Subcutaneous abdominal adipose tissue (tissue), 5 donors: ENCODE data around the gene CHD3.

Experiments
- H3K27ac ChIP-seq: one replicate; pipeline ENCODE4 v1.7.0; 2013; ENCODE audit warnings: low read depth, mild to moderate bottlenecking, inconsistent platforms, low read length, moderate library complexity
- H3K27me3 ChIP-seq, 5 donors: one replicate each; pipeline ENCODE4 v1.7.0; 2013; ENCODE audit warnings: low read length in 5 of 5, inconsistent platforms in 1 of 5; ENCODE audit not compliant: control insufficient read depth in 5 of 5, insufficient read depth in 4 of 5
- H3K36me3 ChIP-seq, 5 donors: one replicate each; pipeline ENCODE4 v1.7.0; 2013; ENCODE audit warnings: low read length in 5 of 5; ENCODE audit not compliant: control insufficient read depth in 5 of 5, insufficient read depth in 5 of 5
- H3K4me1 ChIP-seq, 5 donors: one replicate each; pipeline ENCODE4 v1.7.0; 2013; ENCODE audit warnings: low read length in 5 of 5, mild to moderate bottlenecking in 3 of 5, moderate library complexity in 1 of 5; ENCODE audit not compliant: control insufficient read depth in 5 of 5, insufficient read depth in 5 of 5
- H3K4me3 ChIP-seq, 5 donors: one replicate each; pipeline ENCODE4 v1.7.0; 2013; ENCODE audit warnings: low read length in 5 of 5, low read depth in 1 of 5
- H3K9ac ChIP-seq, 5 donors: one replicate each; pipeline ENCODE4 v1.7.0; 2013; ENCODE audit warnings: low read length in 5 of 5, mild to moderate bottlenecking in 4 of 5, moderate library complexity in 3 of 5
- H3K9me3 ChIP-seq, 5 donors: one replicate each; pipeline ENCODE4 v1.7.0; 2013; ENCODE audit warnings: low read length in 5 of 5; ENCODE audit not compliant: control insufficient read depth in 5 of 5
- donor health status: healthy.
- donor health status: healthy.
- donor health status: healthy.
- donor health status: healthy.
- donor health status: healthy.

CHD3 gene

DNA sequence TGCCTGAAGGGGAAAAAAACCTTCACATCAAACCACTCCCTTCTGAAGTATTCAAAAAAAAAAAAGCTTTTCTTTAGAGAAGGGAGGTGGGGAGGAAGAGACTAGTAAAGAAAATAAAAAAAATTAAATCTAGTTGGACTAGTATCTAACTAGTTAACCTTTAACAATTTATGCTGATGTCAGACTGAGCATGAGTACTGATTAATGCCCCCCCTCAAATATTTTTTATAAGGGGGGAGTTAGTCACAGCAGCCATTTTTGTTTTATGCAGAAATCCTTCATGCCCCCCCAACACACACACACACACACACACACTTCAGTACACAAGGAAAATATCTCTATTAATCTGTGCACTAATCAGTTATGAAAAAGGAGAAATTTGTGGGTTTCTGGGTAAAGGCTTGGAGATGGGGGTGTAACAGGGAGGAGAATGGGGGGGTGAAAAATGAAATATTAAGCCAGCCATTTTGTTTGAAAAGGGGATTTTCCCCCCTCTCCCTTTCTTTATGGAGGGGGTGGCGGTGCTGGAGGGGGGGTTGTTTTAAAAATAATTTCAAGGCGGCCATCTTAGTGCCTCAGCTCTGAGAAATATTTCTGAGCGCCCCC lies 4.7 kb upstream of the CHD3 start:
- Histone ChIP-seq H3K4me3 (no peak overlapping the region), H3K9ac (no peak overlapping the region)

DNA sequence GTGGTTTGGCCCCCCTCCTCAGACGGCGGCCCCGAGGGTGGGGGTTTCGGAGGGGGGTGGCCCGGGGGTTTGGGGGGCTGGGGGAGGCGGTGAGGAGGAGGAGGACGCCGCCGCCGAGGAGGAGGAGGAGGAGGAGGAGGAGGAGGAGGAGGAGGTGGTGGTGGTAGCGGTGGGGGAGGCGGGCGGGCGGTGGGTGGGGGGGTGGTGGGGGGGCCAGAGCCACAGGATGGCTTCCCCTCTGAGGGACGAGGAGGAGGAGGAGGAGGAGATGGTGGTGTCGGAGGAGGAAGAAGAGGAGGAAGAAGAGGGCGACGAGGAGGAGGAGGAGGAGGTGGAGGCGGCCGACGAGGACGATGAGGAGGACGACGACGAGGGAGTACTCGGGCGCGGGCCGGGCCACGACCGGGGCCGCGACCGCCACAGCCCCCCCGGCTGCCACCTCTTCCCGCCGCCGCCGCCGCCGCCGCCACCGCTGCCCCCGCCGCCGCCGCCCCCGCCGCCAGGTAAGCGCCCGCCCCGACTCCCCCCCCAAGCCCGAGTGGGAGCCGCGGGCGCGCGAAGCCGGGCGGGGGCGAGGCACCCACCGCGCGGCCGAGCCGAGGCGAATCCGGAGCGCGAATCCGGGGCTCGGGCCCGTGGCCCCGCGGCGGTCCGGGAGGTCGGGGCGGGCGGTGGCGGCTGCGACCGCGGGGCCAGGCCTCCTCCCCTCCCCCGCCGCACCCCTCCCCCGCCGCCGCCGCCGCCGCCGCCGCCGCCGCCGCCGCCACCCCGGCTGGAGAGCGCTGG lies 3.8 kb upstream of the CHD3 start:
- peaks cover 0 to 18% (median 4%) of the 10 kb centered on the region in 5 donors for H3K36me3 ChIP-seq
- H3K27ac ChIP-seq, result no peak overlapping the region
- H3K9me3 ChIP-seq, result no peaks in the 10 kb centered on the region
- H3K27me3 ChIP-seq, result peaks cover 0 to 13% (median 6%) of the 10 kb centered on the region in 5 donors
- no peak overlapping the region for H3K9ac ChIP-seq
- H3K4me3 ChIP-seq, result peak overlapping the region in 4 of 5 donors; percentile 56 to 79 (median 74)
- peaks cover 14 to 59% (median 47%) of the 10 kb centered on the region in 5 donors for H3K4me1 ChIP-seq

More for the DNA sequence above, 4.7 kb upstream of the CHD3 start:
- Histone ChIP-seq H3K36me3 (peaks cover 0 to 20% (median 4%) of the 10 kb centered on the region in 5 donors), H3K27me3 (peaks cover 0 to 13% (median 6%) of the 10 kb centered on the region in 5 donors), H3K4me1 (peaks cover 11 to 50% (median 38%) of the 10 kb centered on the region in 5 donors), H3K27ac (peak overlapping the region; percentile 30), H3K9me3 (no peaks in the 10 kb centered on the region)

DNA sequence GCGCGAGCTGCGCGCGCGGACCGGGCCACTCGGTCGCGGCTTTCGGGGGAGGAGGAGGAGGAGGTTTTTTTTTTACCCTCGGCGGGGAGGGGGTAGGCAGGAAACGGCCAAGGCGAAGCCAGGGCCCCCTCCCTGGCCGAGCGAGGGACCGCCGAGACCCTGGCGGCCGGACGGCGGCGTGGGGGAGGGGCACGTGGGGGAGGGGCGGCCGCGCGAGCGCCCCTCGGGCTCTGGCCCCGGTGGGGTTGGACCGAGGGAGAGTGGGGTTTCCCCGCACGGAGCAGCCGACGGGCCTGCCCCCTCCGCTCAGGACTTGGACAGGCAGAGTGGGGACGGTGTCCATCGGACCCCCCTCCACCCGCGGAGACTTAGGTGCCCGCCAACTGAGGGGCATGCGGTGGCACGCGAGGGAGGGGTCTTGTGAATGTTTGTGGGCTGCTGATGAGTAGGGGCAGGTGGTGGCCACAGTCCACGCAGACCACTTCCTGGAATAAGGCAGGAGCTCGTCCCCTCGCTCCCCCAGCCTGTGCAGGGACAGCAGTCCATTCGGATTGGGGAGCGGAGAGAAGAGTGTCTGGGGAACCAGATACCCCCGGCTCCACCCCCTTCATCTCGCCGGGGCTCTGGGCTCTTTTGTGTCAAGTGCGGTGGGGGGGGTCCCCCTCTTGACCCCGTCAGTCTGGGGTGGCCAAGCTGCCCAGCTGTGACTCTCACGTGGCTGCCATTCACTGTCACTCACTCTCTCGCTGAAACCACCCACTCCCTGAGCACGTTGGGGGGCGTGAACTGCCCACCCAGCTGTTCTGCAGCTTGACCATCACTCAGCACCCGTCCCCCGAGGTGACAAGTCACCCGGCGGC lies 3.0 kb upstream of the CHD3 start:
- H3K4me1 ChIP-seq, result peaks cover 14 to 63% (median 51%) of the 10 kb centered on the region in 5 donors
- peaks cover 0 to 18% (median under 1%) of the 10 kb centered on the region in 5 donors for H3K36me3 ChIP-seq
- peak overlapping the region; percentile 59 to 79 (median 70) for H3K4me3 ChIP-seq
- H3K27me3 ChIP-seq, result peaks cover 0 to 13% (median 6%) of the 10 kb centered on the region in 5 donors
- peak overlapping the region; percentile 81 for H3K27ac ChIP-seq
- peak overlapping the region in 3 of 5 donors; percentile 62 to 66 (median 65) for H3K9ac ChIP-seq
- H3K9me3 ChIP-seq, result no peaks in the 10 kb centered on the region

DNA sequence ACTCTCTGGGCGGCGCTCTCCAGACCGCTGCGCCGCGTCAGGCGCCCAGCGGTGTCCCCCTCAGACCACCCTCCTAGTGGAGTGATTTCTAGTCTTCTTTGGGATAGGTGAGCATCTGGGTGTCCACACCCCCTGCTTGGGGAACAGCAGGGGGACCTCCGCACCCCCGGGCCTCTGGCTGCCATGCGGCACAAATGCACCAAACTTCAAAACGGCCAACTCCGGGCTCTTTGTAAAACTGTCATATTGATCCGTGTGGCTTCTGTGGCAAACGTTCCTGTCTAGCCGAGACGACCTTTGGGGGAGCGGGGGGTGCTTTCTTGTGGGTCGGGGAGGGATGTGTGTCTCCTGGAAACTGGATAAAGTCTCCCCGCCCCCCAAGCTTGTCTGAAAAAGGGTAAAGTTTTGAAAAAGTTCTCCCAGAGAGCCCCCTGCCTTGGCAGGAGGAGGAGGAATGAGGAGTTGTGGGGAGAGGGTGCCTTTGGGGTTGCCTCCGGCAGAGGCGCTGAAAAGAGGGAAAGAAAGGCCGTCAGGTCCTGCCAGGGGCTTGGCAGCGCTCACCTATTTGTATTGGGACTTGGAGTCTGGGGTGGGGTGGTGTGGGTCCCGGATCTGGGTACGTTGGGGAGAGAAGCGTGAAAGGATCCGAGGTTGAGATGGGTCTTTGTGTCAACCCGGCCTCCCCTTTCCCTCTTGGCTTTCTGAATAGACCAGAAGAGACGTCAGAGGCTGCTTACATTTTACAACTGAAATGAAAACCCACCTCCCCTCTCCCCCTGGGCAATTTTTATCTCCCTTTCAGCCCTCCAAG lies 2.2 kb upstream of the CHD3 start:
- Histone ChIP-seq H3K9ac (peak overlapping the region in 3 of 5 donors; percentile 62 to 66 (median 65)), H3K4me3 (peak overlapping the region; percentile 44 to 79 (median 70)), H3K4me1 (peaks cover 14 to 56% (median 51%) of the 10 kb centered on the region in 5 donors), H3K9me3 (no peaks in the 10 kb centered on the region), H3K27ac (peak overlapping the region; percentile 81), H3K27me3 (peaks cover 0 to 9% (median 6%) of the 10 kb centered on the region in 5 donors), H3K36me3 (peaks cover 0 to 19% (median 7%) of the 10 kb centered on the region in 5 donors)

DNA sequence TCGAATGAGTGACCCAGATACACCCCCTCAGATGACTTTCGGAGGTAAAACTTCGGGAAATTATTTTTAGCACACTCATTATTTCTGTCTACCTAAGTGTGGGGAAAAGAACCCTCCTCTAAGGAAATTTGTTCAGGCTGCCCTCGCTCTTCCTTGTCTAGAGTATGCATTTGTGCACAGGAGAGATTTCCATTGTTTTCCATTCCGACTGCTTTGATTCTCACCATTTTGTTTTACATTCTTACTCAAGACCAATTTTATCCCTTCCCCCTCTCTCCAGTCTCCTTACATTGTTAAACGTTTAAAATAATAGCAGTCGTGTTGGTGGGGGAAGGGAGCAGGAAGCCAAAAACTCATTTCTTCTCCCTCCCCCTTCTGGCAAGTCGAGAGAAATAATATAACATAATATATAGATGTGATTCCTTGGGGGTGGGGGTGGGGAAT lies 1.5 kb upstream of the CHD3 start:
- H3K27me3 ChIP-seq, result peaks cover 0 to 8% (median 6%) of the 10 kb centered on the region in 5 donors
- peak overlapping the region in 4 of 5 donors; percentile 44 to 79 (median 74) for H3K4me3 ChIP-seq
- H3K9me3 ChIP-seq, result no peaks in the 10 kb centered on the region
- H3K27ac ChIP-seq, result peak overlapping the region; percentile 81
- peak overlapping the region in 2 of 5 donors; percentile 35 to 62 for H3K9ac ChIP-seq
- peaks cover 0 to 16% (median 7%) of the 10 kb centered on the region in 5 donors for H3K36me3 ChIP-seq
- H3K4me1 ChIP-seq, result peaks cover 14 to 54% (median 50%) of the 10 kb centered on the region in 5 donors

DNA sequence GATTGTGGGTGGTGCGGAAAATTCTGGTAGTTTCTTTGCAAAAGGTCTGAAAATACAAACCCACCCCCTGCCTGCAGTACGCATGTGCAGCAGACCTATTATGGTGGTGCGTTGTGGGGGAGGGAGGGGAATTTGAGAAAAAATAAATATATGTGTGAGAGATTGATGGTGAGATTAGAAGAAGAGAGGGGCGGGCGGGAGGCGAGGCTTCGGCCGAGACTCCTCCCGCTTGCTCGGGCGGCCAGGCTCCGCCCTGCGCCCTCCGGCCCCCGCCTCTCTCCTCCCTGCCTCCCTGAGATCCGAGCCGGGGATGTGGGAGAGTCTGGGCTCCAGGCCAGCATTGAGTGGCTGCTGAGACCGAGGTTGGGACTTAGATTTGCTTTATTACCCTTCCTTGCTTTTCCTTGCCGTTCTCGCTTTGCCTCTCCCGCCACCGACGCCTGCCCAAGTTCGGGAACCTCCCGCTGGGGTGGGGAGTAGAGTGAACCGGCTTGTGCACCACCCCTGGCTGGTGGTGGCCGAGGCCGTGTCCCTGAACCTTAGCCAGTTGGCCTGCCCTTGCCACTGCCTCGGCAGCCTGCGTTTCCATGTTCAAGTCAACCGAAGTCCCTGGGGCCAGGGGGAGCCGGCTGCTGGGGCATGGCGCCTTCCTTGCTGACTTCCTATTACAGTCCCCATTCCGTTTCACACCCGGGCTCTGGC lies 956 bp upstream of the CHD3 start:
- peak overlapping the region in 4 of 5 donors; percentile 18 to 71 (median 66) for H3K9ac ChIP-seq
- H3K27me3 ChIP-seq, result peaks cover 0 to 8% (median 4%) of the 10 kb centered on the region in 5 donors
- peak overlapping the region; percentile 60 to 79 (median 72) for H3K4me3 ChIP-seq
- H3K27ac ChIP-seq, result peak overlapping the region; percentile 81
- no peaks in the 10 kb centered on the region for H3K9me3 ChIP-seq
- H3K36me3 ChIP-seq, result peaks cover 0 to 15% (median 7%) of the 10 kb centered on the region in 5 donors
- peaks cover 14 to 54% (median 50%) of the 10 kb centered on the region in 5 donors for H3K4me1 ChIP-seq

DNA sequence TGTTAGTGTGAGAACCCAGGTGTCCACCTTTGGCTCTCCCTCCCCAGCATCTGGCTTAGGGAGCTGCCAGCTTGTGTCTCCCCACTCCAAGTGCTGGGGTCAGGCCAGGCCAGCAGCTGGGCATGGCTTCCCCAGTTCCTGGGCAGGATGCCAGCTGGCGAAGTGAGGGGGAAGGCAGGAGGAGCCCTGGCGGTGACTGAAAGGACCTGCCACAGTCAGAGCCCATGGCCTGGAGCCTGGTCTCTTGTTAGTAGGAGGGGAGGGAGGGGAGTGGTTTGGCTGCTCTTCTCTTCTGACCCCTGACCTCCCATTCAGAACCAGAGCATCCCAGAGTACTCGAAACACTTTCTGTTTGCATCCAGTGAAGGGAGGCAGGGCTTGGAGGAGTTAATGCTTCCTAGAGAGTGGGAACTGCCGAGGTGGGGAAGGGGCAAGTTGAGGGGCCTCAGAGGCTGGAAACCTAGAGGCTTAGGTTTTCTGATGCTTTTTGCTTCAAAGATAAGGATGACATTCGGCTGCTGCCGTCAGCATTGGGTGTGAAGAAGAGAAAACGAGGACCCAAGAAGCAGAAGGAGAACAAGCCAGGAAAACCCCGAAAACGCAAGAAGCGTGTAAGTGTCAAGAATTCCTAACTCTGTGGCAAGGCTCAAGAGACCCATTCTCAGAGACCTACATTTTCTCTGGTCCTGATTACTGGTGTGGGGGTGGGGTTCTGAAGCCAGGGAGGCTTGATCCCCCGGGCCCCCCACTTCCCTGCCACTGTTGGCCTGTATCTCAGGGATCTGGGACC lies 772 bp downstream of the CHD3 start:
- H3K4me3 ChIP-seq, result peak overlapping the region in 4 of 5 donors; percentile 61 to 79 (median 72)

DNA sequence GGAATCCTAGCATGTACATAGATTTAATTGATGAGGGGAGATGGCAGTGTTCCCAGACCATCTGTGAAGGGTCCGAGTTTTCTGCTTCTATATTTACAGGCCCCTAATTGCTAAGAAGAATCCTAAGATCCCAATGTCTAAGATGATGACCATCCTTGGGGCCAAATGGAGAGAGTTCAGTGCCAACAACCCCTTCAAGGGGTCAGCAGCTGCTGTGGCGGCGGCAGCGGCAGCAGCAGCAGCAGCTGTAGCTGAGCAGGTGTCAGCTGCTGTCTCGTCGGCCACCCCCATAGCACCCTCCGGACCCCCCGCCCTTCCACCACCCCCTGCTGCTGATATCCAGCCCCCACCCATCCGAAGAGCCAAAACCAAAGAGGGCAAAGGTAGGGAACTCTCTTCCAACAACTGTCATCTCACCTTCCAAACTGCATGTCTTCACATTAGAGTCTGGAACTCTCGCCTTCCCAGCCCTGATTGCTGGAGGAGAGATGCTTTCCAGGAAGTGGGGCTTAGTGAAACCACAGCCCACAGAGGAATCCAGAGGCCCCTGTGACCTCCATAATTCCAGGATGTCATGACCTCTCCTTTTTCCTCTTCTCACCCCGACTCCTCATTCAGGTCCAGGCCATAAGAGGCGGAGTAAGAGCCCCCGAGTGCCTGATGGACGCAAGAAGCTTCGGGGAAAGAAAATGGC lies 4.7 kb downstream of the CHD3 start:
- Histone ChIP-seq H3K4me1 (peaks cover 8 to 25% (median 21%) of the 10 kb centered on the region in 5 donors), H3K27me3 (no peaks in the 10 kb centered on the region), H3K27ac (no peak overlapping the region), H3K9ac (no peak overlapping the region), H3K36me3 (peaks cover 0 to 52% (median 41%) of the 10 kb centered on the region in 5 donors), H3K4me3 (no peak overlapping the region), H3K9me3 (no peaks in the 10 kb centered on the region)

More for the DNA sequence above, 772 bp downstream of the CHD3 start:
- peak overlapping the region in 3 of 5 donors; percentile 0 to 59 (median 33) for H3K9ac ChIP-seq
- peaks cover 0 to 25% (median 17%) of the 10 kb centered on the region in 5 donors for H3K36me3 ChIP-seq
- peaks cover 0 to 8% (median 2%) of the 10 kb centered on the region in 5 donors for H3K27me3 ChIP-seq
- peak overlapping the region; percentile 81 for H3K27ac ChIP-seq
- H3K4me1 ChIP-seq, result peaks cover 14 to 50% (median 49%) of the 10 kb centered on the region in 5 donors
- no peaks in the 10 kb centered on the region for H3K9me3 ChIP-seq
